OCI-LY3 (cell line): ENCODE data around the gene SEBOX.

Experiments
- H2AFZ ChIP-seq: fragments of 200-600, 300-600 bp; shearing (Covaris generic); 2 replicates; pipeline ENCODE4 v1.6.0; 2014; ENCODE audit warnings: antibody characterized with exemption, low read depth, low read length
- H3K27ac ChIP-seq: fragments of 200-600, 300-600 bp; sonication (generic); 2 replicates; pipeline ENCODE4 v1.5.1; 2014; ENCODE audit warnings: mild to moderate bottlenecking, low read length, moderate library complexity, mixed read lengths
- H3K27me3 ChIP-seq: fragments of 200-600, 300-600 bp; sonication (generic); 2 replicates; pipeline ENCODE4 v1.6.1; 2014; ENCODE audit warnings: low read depth, low read length, mixed read lengths
- H3K36me3 ChIP-seq: fragments of 200-600, 300-600 bp; sonication (generic); replicated peaks from 2 replicates; pipeline ENCODE3; 2014; ENCODE audit warnings: low read depth, low read length, mixed read lengths
- H3K4me1 ChIP-seq: fragments of 300-600, 200-600 bp; sonication (generic); 2 replicates; pipeline ENCODE4 v1.6.1; 2014; ENCODE audit warnings: low read length, mixed read lengths
- H3K4me2 ChIP-seq: fragments of 200-600, 300-600 bp; sonication (generic); 2 replicates; pipeline ENCODE4 v1.6.1; 2014; ENCODE audit warnings: low read length, mixed read lengths
- H3K4me3 ChIP-seq: fragments of 300-600, 200-600 bp; sonication (generic); 2 replicates; pipeline ENCODE4 v1.5.1; 2014; ENCODE audit warnings: antibody characterized with exemption, mild to moderate bottlenecking, low read length, moderate library complexity
- H3K79me2 ChIP-seq: fragments of 300-600, 200-600 bp; shearing (Covaris generic); 2 replicates; pipeline ENCODE4 v1.6.1; 2014; ENCODE audit warnings: mild to moderate bottlenecking, low read length, mixed read lengths
- H3K9ac ChIP-seq: fragments of 300-600, 200-600 bp; shearing (Covaris generic); 2 replicates; pipeline ENCODE4 v1.6.0; 2014; ENCODE audit warnings: mild to moderate bottlenecking, low read length, moderate library complexity
- H3K9me3 ChIP-seq: fragments of 200-600, 300-600 bp; shearing (Covaris generic); 2 replicates; pipeline ENCODE4 v1.6.1; 2014; ENCODE audit warnings: low read length, mixed read lengths; ENCODE audit not compliant: insufficient read depth
- H4K20me1 ChIP-seq: fragments of 200-600, 300-600 bp; sonication (generic); 2 replicates; pipeline ENCODE4 v1.6.1; 2016; ENCODE audit warnings: low read length, mixed read lengths; ENCODE audit not compliant: insufficient read depth
- CTCF ChIP-seq: fragments of 200-600, 300-600 bp; sonication (generic); IDR thresholded peaks from 2 replicates; pipeline ENCODE4 v1.5.1; 2014; ENCODE audit warnings: antibody characterized with exemption, low read length, low read depth
- EZH2phosphoT487 ChIP-seq: fragments of 200-600 bp; shearing (Covaris generic); IDR thresholded peaks from 2 replicates; pipeline ENCODE4 v1.6.1; 2018; ENCODE audit warnings: antibody characterized with exemption, mixed run types, low read depth

SEBOX gene

GRCh38 chr17:28385406-28385805 lies 20.4 kb upstream of the SEBOX start:
- H3K4me1 ChIP-seq, result no peaks in the 10 kb centered on the region
- H4K20me1 ChIP-seq, result peaks cover under 1% of the 10 kb centered on the region; the same call in 1 of the 2 replicates
- no peaks in the 10 kb centered on the region for H3K27me3 ChIP-seq
- TF ChIP-seq EZH2phosphoT487 (no peak), CTCF (no peak)
- peaks cover 15% of the 10 kb centered on the region for H3K36me3 ChIP-seq
- peaks cover 7% of the 10 kb centered on the region; the same call in 1 of the 2 replicates for H3K79me2 ChIP-seq
- H3K9me3 ChIP-seq, result no peaks in the 10 kb centered on the region
- H3K9ac ChIP-seq, result no peak overlapping the region
- H3K27ac ChIP-seq, result no peak overlapping the region
- H3K4me3 ChIP-seq, result no peak overlapping the region
- H2AFZ ChIP-seq, result no peak overlapping the region
- no peak overlapping the region for H3K4me2 ChIP-seq

GRCh38 chr17:28385037-28385400 lies 20.0 kb upstream of the SEBOX start:
- peaks cover 4% of the 10 kb centered on the region; the same call in 1 of the 2 replicates for H4K20me1 ChIP-seq
- no peaks in the 10 kb centered on the region for H3K27me3 ChIP-seq
- no peak overlapping the region for H3K9ac ChIP-seq
- H3K4me1 ChIP-seq, result no peaks in the 10 kb centered on the region
- TF ChIP-seq EZH2phosphoT487 (no peak), CTCF (no peak)
- H2AFZ ChIP-seq, result no peak overlapping the region
- peaks cover 18% of the 10 kb centered on the region for H3K36me3 ChIP-seq
- H3K9me3 ChIP-seq, result no peaks in the 10 kb centered on the region
- H3K4me2 ChIP-seq, result no peak overlapping the region
- peaks cover 11% of the 10 kb centered on the region; the same call in 1 of the 2 replicates for H3K79me2 ChIP-seq
- no peak overlapping the region for H3K27ac ChIP-seq
- no peak overlapping the region for H3K4me3 ChIP-seq

GRCh38 chr17:28384281-28385036 lies 19.5 kb upstream of the SEBOX start:
- Histone ChIP-seq H2AFZ (no peak overlapping the region), H3K27ac (no peak overlapping the region), H3K79me2 (peaks cover 11% of the 10 kb centered on the region; the same call in 1 of the 2 replicates), H3K4me2 (no peak overlapping the region), H4K20me1 (peaks cover 4% of the 10 kb centered on the region; the same call in 1 of the 2 replicates), H3K9me3 (no peaks in the 10 kb centered on the region), H3K4me1 (no peaks in the 10 kb centered on the region), H3K27me3 (no peaks in the 10 kb centered on the region), H3K4me3 (no peak overlapping the region), H3K36me3 (peaks cover 18% of the 10 kb centered on the region), H3K9ac (no peak overlapping the region)
- TF ChIP-seq EZH2phosphoT487 (no peak), CTCF (no peak)

GRCh38 chr17:28381141-28381825 lies 16.3 kb upstream of the SEBOX start:
- Histone ChIP-seq H3K9me3 (no peaks in the 10 kb centered on the region), H3K4me3 (no peak overlapping the region), H3K4me1 (no peaks in the 10 kb centered on the region), H3K79me2 (peaks cover 15% of the 10 kb centered on the region), H4K20me1 (peaks cover 4% of the 10 kb centered on the region; the same call in 1 of the 2 replicates), H3K36me3 (peaks cover 9% of the 10 kb centered on the region), H2AFZ (no peak overlapping the region), H3K27ac (no peak overlapping the region), H3K27me3 (no peaks in the 10 kb centered on the region), H3K4me2 (no peak overlapping the region), H3K9ac (no peak overlapping the region)
- TF ChIP-seq EZH2phosphoT487, result no peak
- TF ChIP-seq CTCF, result no peak
